AG10803 (cell line): Measurements from ENCODE around the gene SLC12A5.

Source experiments
- DNase-seq: peaks from one replicate; pipeline ENCODE4 v3.0.0; 2010; ENCODE audit warnings: low read depth
- H3K4me3 ChIP-seq: 2 replicates; pipeline ENCODE4 v1.5.1; 2011; ENCODE audit warnings: mild to moderate bottlenecking, low read length, control low read depth
- TF ChIP-seq, protein P1 (sequence below): conservative IDR thresholded peaks from 2 replicates; pipeline ENCODE4 v1.5.1; 2011; ENCODE audit warnings: mild to moderate bottlenecking, low read length, control low read depth, inconsistent platforms

The SLC12A5 gene

DNA sequence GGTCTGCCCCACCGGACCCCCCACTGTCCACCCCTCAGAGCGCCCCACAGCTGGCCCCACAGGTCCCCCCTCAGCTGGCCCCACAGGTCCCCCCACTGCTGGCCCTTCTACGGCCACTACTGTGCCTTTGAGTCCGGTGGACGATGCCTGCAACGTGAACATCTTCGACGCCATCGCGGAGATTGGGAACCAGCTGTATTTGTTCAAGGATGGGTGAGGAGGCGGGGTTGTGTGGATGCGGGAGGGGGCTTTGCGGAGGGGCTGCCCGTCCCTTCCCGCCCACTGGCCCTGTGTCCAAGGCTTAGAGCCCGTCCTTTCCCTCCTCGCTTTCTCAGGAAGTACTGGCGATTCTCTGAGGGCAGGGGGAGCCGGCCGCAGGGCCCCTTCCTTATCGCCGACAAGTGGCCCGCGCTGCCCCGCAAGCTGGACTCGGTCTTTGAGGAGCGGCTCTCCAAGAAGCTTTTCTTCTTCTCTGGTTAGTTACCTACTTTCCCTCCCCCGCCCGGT is 15.6 kb upstream of the SLC12A5 start:
- no peak for DNase-seq
- TF ChIP-seq, protein P1, sequence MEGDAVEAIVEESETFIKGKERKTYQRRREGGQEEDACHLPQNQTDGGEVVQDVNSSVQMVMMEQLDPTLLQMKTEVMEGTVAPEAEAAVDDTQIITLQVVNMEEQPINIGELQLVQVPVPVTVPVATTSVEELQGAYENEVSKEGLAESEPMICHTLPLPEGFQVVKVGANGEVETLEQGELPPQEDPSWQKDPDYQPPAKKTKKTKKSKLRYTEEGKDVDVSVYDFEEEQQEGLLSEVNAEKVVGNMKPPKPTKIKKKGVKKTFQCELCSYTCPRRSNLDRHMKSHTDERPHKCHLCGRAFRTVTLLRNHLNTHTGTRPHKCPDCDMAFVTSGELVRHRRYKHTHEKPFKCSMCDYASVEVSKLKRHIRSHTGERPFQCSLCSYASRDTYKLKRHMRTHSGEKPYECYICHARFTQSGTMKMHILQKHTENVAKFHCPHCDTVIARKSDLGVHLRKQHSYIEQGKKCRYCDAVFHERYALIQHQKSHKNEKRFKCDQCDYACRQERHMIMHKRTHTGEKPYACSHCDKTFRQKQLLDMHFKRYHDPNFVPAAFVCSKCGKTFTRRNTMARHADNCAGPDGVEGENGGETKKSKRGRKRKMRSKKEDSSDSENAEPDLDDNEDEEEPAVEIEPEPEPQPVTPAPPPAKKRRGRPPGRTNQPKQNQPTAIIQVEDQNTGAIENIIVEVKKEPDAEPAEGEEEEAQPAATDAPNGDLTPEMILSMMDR = no peak
- H3K4me3 ChIP-seq = no peak overlapping the region

DNA sequence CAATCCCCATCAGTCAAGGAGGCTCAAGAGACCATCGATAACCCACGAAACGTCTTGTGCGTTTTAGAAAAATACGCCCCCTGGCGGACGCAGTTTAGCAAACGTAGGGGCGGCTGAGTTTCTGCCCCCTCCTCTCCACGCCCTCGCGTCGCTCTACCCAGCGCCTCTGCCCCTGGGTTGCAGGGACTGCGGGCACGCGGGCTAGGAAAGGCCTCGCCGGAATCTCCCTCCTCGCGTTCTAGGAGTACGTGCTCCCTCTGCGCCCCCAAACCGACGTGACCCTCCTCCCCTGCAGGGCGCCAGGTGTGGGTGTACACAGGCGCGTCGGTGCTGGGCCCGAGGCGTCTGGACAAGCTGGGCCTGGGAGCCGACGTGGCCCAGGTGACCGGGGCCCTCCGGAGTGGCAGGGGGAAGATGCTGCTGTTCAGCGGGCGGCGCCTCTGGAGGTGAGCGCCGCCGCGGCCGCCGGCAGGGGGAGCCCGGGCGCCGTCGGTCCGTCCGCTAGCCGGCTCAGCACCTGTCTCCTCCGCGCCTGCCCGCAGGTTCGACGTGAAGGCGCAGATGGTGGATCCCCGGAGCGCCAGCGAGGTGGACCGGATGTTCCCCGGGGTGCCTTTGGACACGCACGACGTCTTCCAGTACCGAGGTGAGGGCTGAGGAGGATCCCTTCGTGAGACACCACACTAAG is 15.0 kb upstream of the SLC12A5 start:
- TF ChIP-seq, protein P1 = peak; percentile 63
- DNase-seq = peak; percentile 15
- H3K4me3 ChIP-seq = no peak overlapping the region

DNA sequence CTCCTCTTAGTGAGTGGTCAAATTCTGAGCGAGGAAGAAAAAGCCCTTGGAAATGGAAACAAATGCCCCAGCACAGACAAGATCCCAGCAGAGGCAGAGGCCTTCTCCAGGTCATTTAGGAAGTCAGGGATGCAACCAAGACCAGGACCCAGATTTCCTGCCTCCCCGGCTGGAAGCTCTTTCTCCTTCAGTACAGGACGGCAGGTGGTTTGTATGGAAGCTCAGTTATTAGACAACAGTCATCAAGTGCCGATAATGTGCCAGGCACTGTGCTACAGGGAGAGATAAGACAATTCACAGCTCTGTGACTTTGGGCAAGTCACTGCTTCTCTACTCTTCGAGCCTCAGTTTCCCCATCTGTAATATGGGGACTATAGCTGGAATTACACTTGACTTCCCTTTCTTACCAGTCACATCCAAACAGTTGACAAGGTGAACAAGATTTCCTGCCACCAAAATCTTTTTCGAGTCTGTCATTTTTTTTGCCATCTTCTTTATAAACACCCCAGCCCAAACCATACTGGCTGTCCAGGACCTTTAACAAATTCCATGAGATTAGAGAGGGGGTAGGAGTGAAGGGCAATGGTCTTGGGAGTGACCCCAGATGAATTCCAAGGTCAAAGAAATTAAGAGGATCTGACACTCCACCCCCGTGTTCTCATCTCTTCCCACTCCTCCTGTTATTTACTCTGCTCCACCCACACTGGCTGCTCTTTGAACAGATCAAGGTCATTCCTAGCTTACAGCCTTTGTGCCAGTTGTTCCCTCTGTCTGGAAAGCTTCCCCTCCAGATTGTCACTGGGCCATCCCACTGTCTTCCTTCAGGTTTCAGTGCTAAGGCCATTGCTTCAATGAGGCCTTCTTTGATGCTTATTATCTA is 14.3 kb upstream of the SLC12A5 start:
- TF ChIP-seq, protein P1 = no peak
- no peak overlapping the region for H3K4me3 ChIP-seq
- no peak for DNase-seq

- no peak for DNase-seq
- TF ChIP-seq, protein P1 = no peak
- H3K4me3 ChIP-seq = no peak overlapping the region
Measured at GRCh38 chr20:46017272-46017671, 11.7 kb upstream of the SLC12A5 start.

- DNase-seq = no peak
- no peak overlapping the region for H3K4me3 ChIP-seq
- TF ChIP-seq, protein P1 = no peak
Measured at GRCh38 chr20:46018112-46018511, 10.9 kb upstream of the SLC12A5 start.

DNA sequence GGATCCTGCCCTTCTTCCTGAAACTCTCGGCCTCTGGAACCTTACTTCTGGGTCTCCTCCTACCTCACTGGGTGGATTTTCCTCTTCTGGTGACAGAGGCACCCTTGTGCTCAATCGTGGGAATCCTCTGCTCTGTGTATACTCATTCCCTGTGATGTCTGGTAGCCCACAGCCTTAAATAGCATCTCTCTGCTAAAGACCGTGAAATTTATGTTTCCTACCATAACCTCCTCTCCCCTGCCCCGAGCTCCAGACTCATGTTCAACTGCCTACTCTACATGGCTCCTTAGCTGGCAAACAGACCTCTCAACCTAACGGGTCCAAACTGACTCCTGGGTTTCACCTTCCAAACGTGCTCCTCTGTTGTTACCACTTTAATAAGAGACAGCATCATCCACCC is 10.4 kb upstream of the SLC12A5 start:
- no peak for DNase-seq
- TF ChIP-seq, protein P1 = no peak
- no peak overlapping the region for H3K4me3 ChIP-seq
